ENCODE data around the gene POLR3E.

DNA sequence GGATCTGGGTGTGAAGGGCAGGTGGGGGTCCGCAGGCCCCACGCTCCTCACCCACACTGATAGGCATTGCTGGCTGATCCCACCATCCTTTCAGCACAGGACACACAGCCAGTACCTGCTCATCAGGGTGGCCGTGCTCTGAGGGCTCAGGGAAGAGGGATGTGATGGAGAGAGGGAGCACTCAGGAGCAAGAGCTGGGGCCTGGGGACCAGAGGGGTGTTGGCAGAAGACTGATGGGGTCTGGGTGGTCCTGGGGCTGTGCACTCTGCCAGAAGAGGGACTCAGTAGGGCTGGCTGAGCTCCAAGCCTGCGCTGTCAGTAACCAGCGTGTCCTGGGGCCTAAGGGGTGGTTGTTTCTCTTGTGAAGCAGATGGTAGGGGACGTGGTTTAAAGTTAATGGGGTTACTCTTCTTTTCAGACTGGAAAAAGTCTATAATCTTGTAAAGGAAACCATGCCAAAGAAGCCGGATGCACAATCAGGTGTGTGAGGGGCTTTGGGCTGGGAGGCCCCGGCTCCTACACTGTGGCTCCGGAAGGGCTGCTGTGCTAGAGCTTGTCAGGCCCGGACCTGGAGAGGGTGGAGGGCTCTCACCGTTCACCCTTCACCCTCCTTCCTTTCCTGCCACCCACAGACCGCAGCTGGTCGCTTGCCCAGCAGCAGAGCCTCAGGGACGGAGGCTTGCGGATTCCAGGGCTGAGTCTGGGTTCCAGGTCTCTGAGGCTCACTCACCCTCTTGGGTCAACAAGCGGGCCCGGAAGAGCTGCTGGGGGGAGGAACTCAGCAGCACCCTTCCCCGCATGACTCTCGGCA, 27.8 kb downstream of the POLR3E start:
- no peak for TF ChIP-seq TOX (CRISPR knock-in tag; IDR thresholded peaks at IDR 0.05; ENCODE audit: borderline replicate concordance)
- TF ChIP-seq PATZ1 (CRISPR knock-in tag; IDR thresholded peaks at IDR 0.05; ENCODE audit: borderline replicate concordance): no peak
- no peak for TF ChIP-seq POU6F1 (CRISPR knock-in tag; IDR thresholded peaks at IDR 0.05; ENCODE audit: borderline replicate concordance, low read depth)
- TF ChIP-seq ISL1 (CRISPR knock-in tag; IDR thresholded peaks at IDR 0.05): no peak
- no peak for TF ChIP-seq ARNTL (CRISPR knock-in tag; IDR thresholded peaks at IDR 0.05; ENCODE audit: borderline replicate concordance, low read depth)
- no peak for TF ChIP-seq ZNF8 (CRISPR knock-in tag; IDR thresholded peaks at IDR 0.05)
- no peak for TF ChIP-seq ZNF565 (CRISPR knock-in tag; conservative IDR thresholded peaks at IDR 0.05; ENCODE audit: low read depth)
- no peak for TF ChIP-seq TCF4 (CRISPR knock-in tag; IDR thresholded peaks at IDR 0.05; ENCODE audit: borderline replicate concordance)
- TF ChIP-seq, protein P1, sequence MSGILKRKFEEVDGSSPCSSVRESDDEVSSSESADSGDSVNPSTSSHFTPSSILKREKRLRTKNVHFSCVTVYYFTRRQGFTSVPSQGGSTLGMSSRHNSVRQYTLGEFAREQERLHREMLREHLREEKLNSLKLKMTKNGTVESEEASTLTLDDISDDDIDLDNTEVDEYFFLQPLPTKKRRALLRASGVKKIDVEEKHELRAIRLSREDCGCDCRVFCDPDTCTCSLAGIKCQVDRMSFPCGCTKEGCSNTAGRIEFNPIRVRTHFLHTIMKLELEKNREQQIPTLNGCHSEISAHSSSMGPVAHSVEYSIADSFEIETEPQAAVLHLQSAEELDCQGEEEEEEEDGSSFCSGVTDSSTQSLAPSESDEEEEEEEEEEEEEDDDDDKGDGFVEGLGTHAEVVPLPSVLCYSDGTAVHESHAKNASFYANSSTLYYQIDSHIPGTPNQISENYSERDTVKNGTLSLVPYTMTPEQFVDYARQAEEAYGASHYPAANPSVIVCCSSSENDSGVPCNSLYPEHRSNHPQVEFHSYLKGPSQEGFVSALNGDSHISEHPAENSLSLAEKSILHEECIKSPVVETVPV (CRISPR knock-in tag; IDR thresholded peaks at IDR 0.05): no peak
- no peak for TF ChIP-seq OSR1 (CRISPR knock-in tag; IDR thresholded peaks at IDR 0.05)
- TF ChIP-seq ZC3H10 (CRISPR knock-in tag; IDR thresholded peaks at IDR 0.05): no peak
